RCC 7860 (cell line): ENCODE measurements around the gene FIBP.
"Not testable (repeated sequence)": the region's sequence is repeated elsewhere in the genome, so short reads cannot be mapped to it uniquely, and the experiment has no call there.

Source experiments
- DNase-seq: peaks from one replicate; pipeline ENCODE4 v3.0.0-alpha.2; 2015; ENCODE audit warnings: low spot score
- FAIRE-seq: peaks from 2 replicates; lab custom pipeline; 2012; peaks lifted over from hg19 to GRCh38; lab: Jason Lieb, UNC

FIBP gene

DNA sequence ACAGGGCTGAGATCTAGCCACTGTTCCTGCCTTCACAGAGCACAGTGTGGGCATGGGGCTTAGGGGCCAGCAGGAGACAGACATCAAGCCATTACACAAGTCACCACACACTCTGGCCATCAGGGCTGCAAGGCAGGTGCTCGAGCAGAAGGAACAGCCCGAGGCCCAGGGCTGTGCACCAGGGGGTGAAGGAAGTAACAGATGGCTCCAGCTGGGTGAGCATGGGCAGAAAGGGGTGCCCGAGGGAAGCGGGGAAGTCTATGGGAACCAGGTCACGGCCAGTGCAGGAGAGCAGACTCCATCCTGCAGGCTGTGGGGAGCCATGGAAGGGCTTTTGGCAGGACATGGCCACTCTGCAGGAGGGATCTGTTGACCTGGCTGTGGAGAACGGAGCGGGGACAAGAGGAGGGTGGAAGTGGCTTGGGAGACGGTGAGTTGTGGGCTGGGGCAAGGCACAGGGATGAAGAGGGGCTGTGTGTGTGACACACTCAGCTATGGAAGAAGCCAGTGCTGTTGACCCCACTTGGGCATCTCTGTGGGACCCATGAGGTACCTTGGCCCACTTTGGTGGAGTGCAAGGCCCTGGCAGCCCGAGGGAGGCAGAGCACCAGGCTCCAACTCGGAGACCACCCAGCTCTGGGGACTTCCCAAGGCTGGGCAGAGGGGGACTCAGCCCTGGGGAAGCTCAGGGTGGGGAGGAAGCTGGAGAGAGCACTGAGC is 27.0 kb upstream of the FIBP start:
- no peak for DNase-seq
- no peak for FAIRE-seq

DNA sequence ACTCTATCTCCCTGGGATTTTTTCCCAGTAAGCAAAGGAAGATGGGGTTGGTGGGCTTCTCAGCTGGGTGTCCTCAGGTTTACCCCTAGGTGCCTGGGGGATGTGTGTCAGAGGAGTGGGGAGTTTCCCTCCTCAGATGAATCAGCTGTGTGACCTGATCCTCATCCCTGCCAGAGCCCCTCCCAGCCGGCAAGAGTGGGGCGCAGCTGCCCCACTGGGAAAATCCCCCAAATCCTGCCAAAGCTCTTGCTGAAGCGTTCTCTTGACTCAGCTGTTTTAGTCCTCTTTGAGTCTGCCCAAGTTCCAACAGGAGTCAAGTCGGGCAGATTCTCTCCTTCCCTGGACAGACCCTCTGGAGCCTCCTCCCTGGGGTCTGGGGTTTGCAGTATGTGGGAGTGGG is 24.6 kb upstream of the FIBP start:
- peak; percentile 79 for DNase-seq
- no peak for FAIRE-seq

DNA sequence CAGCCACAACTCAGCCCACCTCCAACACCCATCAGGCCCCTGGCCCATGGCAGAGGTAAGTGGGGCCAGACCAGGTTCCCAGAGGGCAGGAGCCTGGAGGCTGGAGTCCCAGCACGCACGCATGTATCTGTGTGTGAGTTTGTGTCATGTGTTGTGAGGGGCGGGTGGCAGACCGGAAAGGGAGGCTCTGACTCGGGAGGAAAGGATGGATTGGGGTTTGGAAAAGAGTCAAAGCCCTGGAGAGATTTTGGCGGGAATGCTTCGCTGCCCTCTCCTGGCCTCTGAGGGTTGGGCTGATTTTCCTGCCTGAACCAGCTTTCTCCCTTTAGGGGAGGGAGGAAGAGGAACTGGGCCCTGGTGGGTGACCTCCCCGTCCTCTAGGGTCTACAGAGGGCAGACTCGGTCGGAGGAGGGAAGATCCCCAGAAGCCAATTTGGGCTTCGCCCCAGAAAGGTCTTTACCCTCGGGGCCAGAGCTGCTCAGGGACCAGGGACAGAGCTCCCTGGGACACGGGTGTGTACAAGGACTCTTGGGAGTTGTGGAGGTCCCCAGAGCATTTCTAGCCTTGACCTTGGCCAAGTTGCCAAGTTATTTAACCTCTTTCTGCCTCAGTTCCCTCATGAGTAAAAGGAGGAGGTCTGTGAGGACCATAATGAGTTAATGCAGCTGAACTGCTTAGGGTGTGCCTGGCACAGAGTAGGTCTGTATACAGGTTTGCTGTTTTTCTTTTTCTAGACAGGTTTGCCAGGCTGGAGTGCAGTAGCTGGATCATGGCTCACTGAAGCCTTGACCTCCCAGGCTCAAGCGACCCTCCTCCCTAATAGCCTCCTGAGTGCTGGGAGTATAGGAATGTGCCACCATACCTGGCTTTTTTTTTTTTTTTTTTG is 23.7 kb upstream of the FIBP start:
- DNase-seq (peak; percentile 91), FAIRE-seq (peak; percentile 76)

DNA sequence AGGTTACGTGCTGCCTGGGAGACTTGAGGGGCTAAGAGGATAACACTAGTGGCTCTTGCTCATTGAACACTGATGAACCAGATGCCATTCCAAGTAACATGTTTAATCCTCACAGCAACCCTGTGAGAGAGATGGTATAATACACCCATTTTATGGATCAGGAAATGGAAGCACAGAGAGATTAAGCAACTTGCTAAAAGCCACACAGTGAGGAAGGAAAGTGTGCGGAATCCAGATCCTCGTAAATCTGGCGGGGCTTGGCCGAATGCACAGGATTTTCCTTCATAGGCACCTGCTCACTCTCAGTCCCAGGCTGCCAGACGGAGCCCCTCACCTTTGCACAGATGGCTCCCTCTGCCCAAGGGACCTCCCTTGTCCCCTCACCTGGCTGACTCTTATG is 19.6 kb upstream of the FIBP start:
- no peak for DNase-seq

DNA sequence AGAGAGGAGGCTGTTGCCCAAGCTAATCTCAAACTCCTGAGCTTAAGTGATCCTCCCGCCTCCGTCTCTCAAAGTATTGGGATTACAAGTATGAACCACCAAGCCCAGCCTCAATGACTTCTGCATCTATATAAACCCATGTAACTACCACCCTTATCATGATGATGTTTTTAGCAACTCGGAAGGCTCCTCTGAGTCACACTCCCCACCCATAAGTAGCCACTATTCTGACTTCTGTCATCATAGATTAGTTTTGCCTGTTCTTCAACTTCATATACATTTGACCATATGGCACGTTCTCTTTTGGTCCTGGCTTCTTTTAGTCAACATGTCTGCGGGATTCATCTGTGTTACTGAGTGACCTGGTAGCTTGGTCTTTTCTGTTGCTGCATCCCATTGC is 18.3 kb upstream of the FIBP start:
- no peak for DNase-seq
- FAIRE-seq = no peak

More for the DNA sequence above, 19.6 kb upstream of the FIBP start:
- no peak for FAIRE-seq

DNA sequence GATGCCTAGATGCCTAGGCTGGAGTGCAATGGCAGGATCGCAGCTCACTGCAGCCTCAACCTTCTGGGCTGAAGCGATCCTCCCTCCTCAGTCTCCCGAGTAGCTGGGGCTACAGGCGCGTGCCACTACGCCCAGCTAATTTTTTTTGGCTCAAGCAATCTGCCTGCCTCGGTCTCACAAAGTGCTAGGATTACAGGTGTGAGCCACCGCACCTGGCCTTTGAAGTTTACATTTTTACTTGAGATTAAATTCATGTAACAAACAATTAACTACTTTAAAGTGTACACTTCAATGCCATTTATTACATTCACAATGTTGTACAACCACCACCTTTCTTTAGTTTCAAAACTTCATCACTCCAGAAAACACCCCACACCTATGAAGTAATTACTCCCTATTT is 15.4 kb upstream of the FIBP start:
- no peak for DNase-seq
- no peak for FAIRE-seq

DNA sequence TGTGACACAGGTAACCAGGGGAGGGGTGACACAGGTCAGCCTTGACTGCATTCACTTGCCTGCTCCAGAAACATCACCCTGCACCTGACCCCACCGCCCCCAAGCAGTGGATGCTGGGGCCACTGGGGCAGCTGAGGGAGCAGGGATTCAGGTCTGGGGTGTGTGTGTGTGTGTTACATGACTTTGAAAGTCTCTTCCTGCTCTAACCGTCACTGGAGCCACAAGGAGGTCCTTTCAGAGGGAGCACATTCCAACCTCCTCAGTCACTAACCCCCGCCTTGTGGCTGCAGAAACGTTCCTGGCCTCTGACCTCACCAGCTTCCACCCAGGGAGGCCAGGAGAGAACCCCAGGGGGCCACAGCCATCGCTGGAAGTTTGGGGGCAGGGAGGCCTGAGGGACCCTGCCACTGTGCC is 14.8 kb upstream of the FIBP start:
- DNase-seq (peak; percentile 95), FAIRE-seq (peak; percentile 72)

DNA sequence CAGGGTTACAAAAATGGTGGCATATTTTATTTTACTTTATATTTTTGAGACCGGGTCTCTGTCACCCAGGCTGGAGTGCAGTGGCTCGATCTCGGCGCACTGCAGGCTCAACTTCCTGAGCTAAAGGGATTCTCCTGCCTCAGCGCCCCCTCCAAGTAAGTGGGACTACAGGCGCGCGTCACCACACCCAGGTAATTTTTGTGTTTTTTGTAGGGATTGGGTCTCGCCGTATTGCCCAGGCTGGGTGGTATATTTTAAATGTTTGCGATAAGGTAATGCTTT is 12.6 kb upstream of the FIBP start:
- DNase-seq (no peak), FAIRE-seq (no peak)

DNA sequence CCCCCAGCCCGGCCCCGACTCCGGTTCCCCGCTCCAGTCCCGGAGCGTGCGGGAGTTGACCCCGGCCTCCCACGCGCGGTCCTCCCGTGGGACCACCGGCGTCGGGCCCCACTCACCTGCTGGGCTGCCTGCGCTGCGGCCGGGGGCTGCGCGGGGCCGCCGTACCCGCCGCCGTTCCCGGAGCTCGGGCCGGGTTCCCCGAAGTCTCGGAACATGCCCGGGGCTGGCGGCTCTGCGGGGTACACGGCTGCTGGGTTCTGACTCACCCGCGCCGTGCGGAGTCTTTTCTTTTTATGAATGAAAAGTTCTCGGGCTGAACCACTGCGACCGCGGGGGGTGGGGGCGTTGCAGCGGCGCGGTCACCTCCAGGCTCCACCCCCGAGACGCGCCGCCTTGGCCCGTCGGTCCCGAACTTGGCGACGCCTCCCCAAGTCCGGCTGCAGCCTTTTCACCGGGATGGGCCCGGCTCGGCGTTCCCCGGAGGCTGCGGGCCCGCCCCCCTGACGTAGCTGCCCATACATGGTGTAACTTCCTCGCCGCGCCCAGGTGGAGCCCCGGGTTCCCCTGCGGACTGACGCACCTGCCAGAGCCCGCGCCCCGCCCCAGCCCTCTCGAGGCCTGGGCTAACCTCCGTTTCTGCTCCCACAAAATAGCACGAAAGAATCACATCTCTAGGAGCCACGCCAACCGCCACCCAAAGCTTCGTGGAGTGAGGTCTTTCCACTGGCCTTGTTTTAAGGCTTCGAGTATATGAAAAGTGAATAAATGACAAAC is 12.0 kb upstream of the FIBP start, which contains the start of gene FOSL1:
Gene FOSL1, minus strand, starts transcription at position 264 of the 774 bp plus-strand sequence. Its CDS starts 49 bp downstream, at position 215.
- FAIRE-seq (no peak), DNase-seq (peak; percentile 88)

DNA sequence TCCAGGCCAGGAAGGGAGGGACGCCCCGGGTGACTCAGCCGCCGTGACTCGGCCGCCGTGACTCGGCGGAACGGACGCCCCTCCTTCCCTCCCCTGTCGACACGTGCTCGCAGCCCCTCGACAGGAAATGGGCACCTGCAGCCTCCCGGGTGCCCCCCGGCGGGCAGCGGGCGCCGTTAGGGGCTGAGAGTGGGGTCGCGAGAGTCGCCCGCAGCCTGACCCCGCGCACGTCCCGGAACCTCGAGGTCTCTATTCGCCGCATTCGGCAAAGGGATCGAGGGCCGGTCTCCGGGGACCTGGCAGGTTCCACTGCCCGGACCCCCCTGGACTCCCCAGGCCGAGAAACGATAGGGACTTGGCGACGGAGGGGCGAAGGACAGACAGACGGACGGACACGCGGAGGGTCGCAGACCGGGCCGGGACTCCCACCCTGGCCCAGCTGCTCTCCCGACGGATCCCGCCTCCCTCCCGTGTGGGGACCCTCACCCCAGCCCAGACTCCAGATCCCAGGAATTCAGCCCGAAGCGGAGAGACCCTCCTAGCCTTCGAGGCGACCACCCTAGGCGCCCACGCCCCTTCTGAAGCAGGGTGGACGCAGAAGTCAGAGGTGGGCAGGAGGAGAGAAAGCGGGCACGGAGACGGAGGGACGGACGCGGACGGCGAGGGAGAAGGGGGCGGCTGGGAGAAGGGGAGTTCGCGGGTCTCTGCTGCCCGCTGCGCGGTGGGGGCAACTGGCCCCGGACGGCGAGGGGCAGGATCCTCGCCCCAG is 11.3 kb upstream of the FIBP start:
- peak; percentile 77 for DNase-seq
- no peak for FAIRE-seq

DNA sequence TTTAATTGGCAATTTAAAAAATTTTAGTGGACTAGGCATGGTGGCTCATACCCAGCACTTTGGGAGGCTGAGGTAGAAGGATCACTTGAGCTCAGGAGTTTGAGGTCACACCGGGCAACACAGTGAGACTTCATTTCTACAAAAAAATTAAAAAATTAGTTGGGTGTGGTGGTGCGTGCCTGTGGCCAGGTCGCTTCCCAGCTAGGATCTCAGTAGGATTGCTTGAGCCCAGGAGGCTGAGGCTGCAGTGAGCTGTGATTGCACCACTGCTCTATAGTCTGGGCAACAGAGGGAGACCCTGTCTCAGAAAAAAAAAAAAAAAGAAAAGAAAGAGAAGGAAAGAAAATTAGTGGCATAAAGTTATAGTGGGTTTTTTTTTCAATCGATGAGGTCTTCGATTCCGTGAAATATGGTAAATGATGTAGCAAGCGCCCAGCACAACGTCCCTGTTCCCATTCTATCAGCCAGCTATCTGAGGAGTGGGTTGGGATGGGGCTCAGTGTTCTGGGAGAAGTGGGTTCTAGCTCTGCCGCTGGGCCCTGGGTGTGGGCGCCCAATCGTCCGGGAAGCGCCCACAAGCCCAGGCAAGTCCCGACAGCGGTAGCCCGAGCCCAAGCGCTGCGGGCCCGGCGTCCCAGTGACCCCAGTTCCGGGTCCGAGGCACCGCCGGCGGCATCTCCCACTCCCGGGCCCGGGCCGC is 10.5 kb upstream of the FIBP start:
- no peak for DNase-seq

DNA sequence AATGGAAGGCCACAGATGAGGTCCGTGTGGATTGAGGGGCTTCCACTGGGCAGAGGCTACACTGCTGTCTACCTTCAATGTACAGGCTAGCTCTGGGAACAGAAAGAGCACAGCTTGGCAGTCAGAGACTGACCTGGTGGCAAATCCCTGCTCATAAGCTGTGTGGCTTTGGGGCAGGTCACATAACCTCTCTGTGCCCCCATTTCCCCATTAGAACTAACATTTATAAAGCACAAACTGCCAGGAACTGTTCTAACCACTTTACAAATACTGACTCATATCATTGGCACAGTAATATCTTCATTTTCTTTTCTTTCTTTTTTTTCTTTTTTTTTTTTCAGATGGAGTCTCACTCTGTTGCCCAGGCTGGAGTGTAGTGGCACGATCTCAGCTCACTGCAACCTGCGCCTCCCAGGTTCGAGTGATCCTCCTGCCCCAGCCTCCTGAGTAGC is 8.8 kb upstream of the FIBP start:
- FAIRE-seq (no peak), DNase-seq (no peak)

More for the DNA sequence above, 10.5 kb upstream of the FIBP start:
- FAIRE-seq = no peak

DNA sequence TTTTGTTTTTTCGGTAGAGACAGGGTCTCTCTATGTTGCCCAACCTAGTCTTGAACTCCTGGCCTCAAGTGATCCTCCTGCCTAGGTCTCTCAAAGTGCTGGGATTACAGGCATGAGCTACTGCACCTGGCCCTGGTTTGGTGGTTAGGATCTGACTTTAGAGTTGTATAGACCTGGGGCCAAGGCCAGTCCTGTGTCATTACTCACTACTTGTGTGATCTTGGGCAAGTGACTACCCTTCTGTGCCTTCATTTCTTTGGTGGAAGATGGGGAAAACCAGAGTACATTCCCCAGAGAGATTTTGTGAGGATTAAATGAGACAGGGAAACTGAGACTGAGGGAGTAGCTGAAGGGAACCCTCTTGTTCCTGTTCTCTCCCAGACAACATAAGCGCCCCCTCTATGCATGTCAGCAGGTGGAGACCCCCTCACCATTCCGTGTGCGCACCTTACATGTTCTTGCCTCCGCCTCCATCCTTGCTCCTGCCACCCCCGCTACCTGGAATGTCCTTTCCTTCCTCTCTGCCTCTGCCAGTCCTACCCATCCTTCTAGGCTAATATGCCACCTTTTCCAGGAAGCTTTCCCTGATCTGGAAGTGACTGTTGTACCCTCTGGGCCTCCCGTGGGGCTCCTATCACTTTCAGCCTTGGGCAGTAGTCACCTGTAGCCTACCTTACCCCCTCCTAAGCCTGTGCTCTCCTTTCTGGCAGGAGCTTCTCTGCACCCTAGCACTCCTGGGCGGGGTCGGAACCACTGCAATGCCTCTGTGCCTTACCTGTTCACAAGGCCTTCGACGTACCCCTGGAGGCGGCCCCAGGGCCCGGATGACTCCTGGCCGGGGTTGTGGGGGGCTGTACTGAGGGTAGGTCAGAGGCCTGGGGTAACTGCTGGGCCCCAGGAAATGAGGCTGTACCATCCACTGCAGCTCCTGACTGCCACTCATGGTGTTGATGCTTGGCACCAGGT is 8.0 kb upstream of the FIBP start:
- FAIRE-seq (no peak), DNase-seq (no peak)

DNA sequence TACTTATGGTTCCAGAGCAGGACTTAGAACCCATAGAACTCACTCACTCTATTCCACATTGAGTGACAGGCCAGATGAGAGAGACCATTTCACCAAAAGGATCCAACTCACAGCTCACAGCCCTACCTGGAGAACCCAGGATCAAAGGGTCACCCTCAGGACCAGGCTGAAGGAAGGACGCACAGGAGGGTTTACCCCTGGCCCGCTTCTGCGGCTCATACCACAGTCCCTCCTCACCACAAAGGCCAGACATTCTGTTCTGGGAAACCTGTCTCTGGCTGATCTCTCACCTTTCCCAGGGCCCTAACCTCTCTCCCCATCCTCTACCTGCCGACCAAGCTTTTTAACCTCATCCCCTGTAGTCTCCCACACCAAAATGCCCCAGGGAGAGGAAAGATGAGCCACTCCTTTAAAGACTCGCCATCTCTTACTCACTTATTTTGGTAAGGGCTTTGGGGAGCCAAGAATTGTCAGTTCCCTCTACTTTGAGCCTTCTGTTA is 7.3 kb upstream of the FIBP start:
- no peak for FAIRE-seq

DNA sequence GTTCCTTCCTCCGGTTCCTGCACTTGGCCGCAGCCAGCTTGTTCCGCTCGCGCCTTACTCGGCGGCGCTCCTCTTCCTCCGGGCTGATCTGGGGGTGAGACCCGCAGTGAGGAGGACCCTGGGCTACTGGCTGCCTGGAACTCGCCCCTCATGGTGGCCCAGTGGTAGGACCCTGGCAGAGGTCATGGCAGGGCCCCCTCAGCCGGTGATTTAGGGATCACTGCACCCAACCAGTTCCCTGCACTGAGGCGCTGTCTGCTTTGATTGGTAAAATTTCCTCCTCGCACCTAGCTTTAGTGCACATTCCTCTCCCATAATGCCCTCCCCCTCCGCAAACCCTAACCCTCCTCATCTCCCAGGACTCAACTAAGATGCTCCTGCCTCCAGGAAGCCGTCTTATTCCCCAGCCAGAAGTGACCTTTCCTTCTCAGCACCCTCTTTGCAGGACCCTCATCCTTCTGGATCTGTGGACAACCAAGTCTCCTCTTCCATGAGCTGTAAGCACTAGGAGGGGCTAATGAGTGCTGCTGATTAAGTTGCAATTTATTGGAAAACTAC is 5.8 kb upstream of the FIBP start:
- DNase-seq = no peak
- no peak for FAIRE-seq

More for the DNA sequence above, 7.3 kb upstream of the FIBP start:
- DNase-seq = no peak

DNA sequence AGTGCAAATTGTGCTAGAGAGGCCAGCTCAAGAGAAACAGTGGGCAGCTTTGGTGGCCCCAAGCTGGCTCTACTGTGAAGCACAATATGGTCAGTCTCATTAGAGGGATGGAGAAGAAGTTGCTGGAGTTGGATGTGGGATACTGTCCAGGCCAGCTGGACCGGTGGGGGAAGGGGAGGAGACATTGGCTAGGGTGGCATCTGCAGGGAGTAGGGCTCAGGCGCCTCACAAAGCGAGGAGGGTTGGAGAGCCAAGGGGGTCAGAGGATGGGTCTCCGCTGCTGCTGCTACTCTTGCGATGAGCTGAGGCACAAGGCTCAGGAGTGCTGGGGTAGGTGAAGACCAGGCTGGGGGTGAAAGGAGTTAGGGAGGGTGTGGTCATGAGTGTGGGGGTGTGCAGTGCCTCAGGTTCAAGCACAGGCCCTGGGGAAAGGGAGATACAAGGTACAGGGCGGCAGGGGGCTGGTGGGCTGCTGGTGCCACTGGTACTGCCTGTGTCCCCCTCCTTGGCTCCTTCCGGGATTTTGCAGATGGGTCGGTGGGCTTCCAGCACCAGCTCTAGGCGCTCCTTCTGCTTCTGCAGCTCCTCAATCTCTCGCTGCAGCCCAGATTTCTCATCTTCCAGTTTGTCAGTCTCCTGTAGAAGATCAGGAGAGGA is 4.5 kb upstream of the FIBP start:
- DNase-seq (no peak), FAIRE-seq (no peak)

DNA sequence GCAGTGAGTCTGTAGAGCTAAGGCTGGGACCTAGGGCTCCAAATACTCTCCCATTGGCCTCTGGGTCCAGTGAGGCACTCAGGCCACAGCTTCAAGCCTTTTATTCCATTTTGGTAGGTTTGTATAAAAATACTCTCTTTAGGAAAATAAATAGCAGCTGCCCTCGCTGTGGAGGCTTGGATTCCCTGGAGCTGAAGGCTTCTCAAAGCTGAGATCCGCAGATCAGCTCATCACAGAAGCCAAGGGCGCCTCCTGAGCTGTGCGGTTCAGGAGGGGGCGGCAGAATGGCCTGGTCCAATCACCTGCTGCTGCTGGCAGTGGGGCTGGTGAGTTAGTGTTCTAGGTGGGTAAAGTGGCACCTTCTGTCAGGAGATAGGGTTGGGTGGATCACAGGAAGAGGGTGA is 3.9 kb upstream of the FIBP start:
- FAIRE-seq, DNase-seq: not testable (repeated sequence)
